ENCODE measurements around the gene CENPF. TPM values are rescaled to one million over a fixed set of nuclear protein-coding genes. Genes with fewer than 3 reads are reported as not detected.

Gene CENPF
- total and polyA plus RNA-seq, 2 of the 13 experiments (the other 11 are each of a cell fraction or from before 2014, with no cell fraction given) = 14.7 to 84.9 TPM

- CTCF ChIA-PET (ENCODE audit: low intra/inter-chr PET ratio, low total read pairs) = no interaction called here
- ATAC-seq = no peak
- H3K9ac ChIP-seq (ENCODE audit: insufficient read depth, low read depth, low read length) = no peak overlapping the region
- H3K79me2 ChIP-seq (ENCODE audit: insufficient read depth, low read length) = no peaks in the 10 kb centered on the region
- no peaks in the 10 kb centered on the region for H3K9me3 ChIP-seq (ENCODE audit: low read length)
- no peak overlapping the region for H3K4me3 ChIP-seq (replicated peaks in 1 of 3; ENCODE audit: insufficient read depth in 1 of 3, low read depth in 2 of 3, low read length in 3 of 3)
- no peaks in the 10 kb centered on the region for H3K36me3 ChIP-seq (replicated peaks in 1 of 2; ENCODE audit: control insufficient read depth in 1 of 2, insufficient read depth in 2 of 2, low read length in 2 of 2)
- TF ChIP-seq ZNF558 (CRISPR knock-in tag; IDR thresholded peaks at IDR 0.05; ENCODE audit: borderline replicate concordance) (no peak), MXI1 (IDR thresholded peaks at IDR 0.05; ENCODE audit: borderline replicate concordance, low read depth, low read length) (no peak)
- no peaks in the 10 kb centered on the region for H3K4me1 ChIP-seq (ENCODE audit: insufficient read depth, low read length)
- no TSS peak for BruUV-seq (replicated peaks)
- FAIRE-seq = no peak
- in situ Hi-C loops (cut with HindIII; ENCODE audit: extremely low pct_ligation_motif_present, low pct_unique_long_range_greater_than_20kb) (loop anchor here (10.0 kb wide), 1 partner anchor 144 kb away; no protein-coding TSS in a partner anchor), intact Hi-C loops (cut with micrococcal nuclease; ENCODE audit: unreplicated experiment) (no loop called here)
- no peak overlapping the region for H2AFZ ChIP-seq (ENCODE audit: low read length)
- H3K4me2 ChIP-seq (ENCODE audit: low read depth, low read length) = no peak overlapping the region
- peaks cover 0 to 12% of the 10 kb centered on the region in 2 experiments; a peak in 3 of 5 replicates for H3K27me3 ChIP-seq (ENCODE audit: control insufficient read depth in 1 of 2, insufficient read depth in 2 of 2, low read length in 2 of 2)
- no peak overlapping the region for H3K27ac ChIP-seq (ENCODE audit: extremely low read length, insufficient read depth, low read length)
- POLR2A ChIA-PET = no interaction called here
- no peak for DNase-seq (ENCODE audit: low spot score)
- WGBS (ENCODE audit: low lambda C conversion rate) = 4% methylated on average over 4 of the region's 4 CpGs
- no peaks in the 10 kb centered on the region for H4K20me1 ChIP-seq (ENCODE audit: insufficient read depth, low read length)
Observed at GRCh38 chr1:214568328-214568727, 34.7 kb upstream of the CENPF start.

GRCh38 chr1:214569357-214570004, 33.5 kb upstream of the CENPF start:
- ATAC-seq = no peak
- H4K20me1 ChIP-seq (ENCODE audit: insufficient read depth, low read length) = no peaks in the 10 kb centered on the region
- no peaks in the 10 kb centered on the region for H3K36me3 ChIP-seq (replicated peaks in 1 of 2; ENCODE audit: control insufficient read depth in 1 of 2, insufficient read depth in 2 of 2, low read length in 2 of 2)
- no peak overlapping the region for H2AFZ ChIP-seq (ENCODE audit: low read length)
- FAIRE-seq = no peak
- no peaks in the 10 kb centered on the region for H3K4me1 ChIP-seq (ENCODE audit: insufficient read depth, low read length)
- H3K27me3 ChIP-seq (ENCODE audit: control insufficient read depth in 1 of 2, insufficient read depth in 2 of 2, low read length in 2 of 2) = peaks cover 0 to 12% of the 10 kb centered on the region in 2 experiments; a peak in 3 of 5 replicates
- BruUV-seq (replicated peaks) = no TSS peak
- 28% methylated on average over 2 of the region's 2 CpGs for WGBS (ENCODE audit: low lambda C conversion rate)
- ChIA-PET CTCF (ENCODE audit: low intra/inter-chr PET ratio, low total read pairs) (no interaction called here), POLR2A (no interaction called here)
- H3K4me2 ChIP-seq (ENCODE audit: low read depth, low read length) = no peak overlapping the region
- no peak overlapping the region for H3K9ac ChIP-seq (ENCODE audit: insufficient read depth, low read depth, low read length)
- H3K27ac ChIP-seq (ENCODE audit: extremely low read length, insufficient read depth, low read length) = no peak overlapping the region
- in situ Hi-C loops (cut with HindIII; ENCODE audit: extremely low pct_ligation_motif_present, low pct_unique_long_range_greater_than_20kb) (loop anchor here (10.0 kb wide), 1 partner anchor 145 kb away; no protein-coding TSS in a partner anchor), intact Hi-C loops (cut with micrococcal nuclease; ENCODE audit: unreplicated experiment) (no loop called here)
- H3K9me3 ChIP-seq (ENCODE audit: low read length) = no peaks in the 10 kb centered on the region
- no peaks in the 10 kb centered on the region for H3K79me2 ChIP-seq (ENCODE audit: insufficient read depth, low read length)
- H3K4me3 ChIP-seq (replicated peaks in 1 of 3; ENCODE audit: insufficient read depth in 1 of 3, low read depth in 2 of 3, low read length in 3 of 3) = no peak overlapping the region
- no peak for DNase-seq (ENCODE audit: low spot score)
- TF ChIP-seq ZNF224 (CRISPR knock-in tag; IDR thresholded peaks at IDR 0.05) (no peak), NFIC (IDR thresholded peaks at IDR 0.05; ENCODE audit: low read length) (no peak), ZBTB40 (IDR thresholded peaks at IDR 0.05) (no peak), ZBTB40 (CRISPR knock-in tag; IDR thresholded peaks at IDR 0.05) (no peak)
